ENCODE results near the gene SAMSN1. TPM values are rescaled to one million over a fixed set of nuclear protein-coding genes. Genes with fewer than 3 reads are reported as not detected.
A peak's percentile ranks its signal among the peaks of the same experiment; 100 is the strongest.

The SAMSN1 gene
- total RNA-seq, 1 donor from 2014 or later, result 2.6 TPM

- no peak for DNase-seq (ENCODE audit: extremely low spot score, unreplicated experiment)
- TF ChIP-seq CTCF (conservative IDR thresholded peaks at IDR 0.05), result no peak
- Mint-ChIP-seq H3K36me3 (no peaks in the 10 kb centered on the region), H3K27me3 (no peaks in the 10 kb centered on the region), H3K27ac (peak overlapping the region; percentile 25), H3K4me1 (ENCODE audit: unreplicated experiment) (peaks cover 13% of the 10 kb centered on the region), H3K9me3 (peaks cover 4% of the 10 kb centered on the region), H3K4me3 (no peak overlapping the region)
Observed at GRCh38 chr21:14533499-14534428, 12.4 kb downstream of the SAMSN1 start.

GRCh38 chr21:14531757-14532316, 14.3 kb downstream of the SAMSN1 start:
- H3K4me3 Mint-ChIP-seq, result peak overlapping the region; percentile 25
- no peak for DNase-seq (ENCODE audit: extremely low spot score, unreplicated experiment)
- H3K36me3 Mint-ChIP-seq, result no peaks in the 10 kb centered on the region
- H3K9me3 Mint-ChIP-seq, result peaks cover 4% of the 10 kb centered on the region
- TF ChIP-seq CTCF (conservative IDR thresholded peaks at IDR 0.05), result no peak
- H3K4me1 Mint-ChIP-seq (ENCODE audit: unreplicated experiment), result peaks cover 19% of the 10 kb centered on the region
- no peaks in the 10 kb centered on the region for H3K27me3 Mint-ChIP-seq
- no peak overlapping the region for H3K27ac Mint-ChIP-seq

- H3K27ac Mint-ChIP-seq, result no peak overlapping the region
- peaks cover 4% of the 10 kb centered on the region for H3K9me3 Mint-ChIP-seq
- H3K27me3 Mint-ChIP-seq, result no peaks in the 10 kb centered on the region
- no peak for TF ChIP-seq CTCF (conservative IDR thresholded peaks at IDR 0.05)
- peaks cover 19% of the 10 kb centered on the region for H3K4me1 Mint-ChIP-seq (ENCODE audit: unreplicated experiment)
- no peak overlapping the region for H3K4me3 Mint-ChIP-seq
- DNase-seq (ENCODE audit: extremely low spot score, unreplicated experiment), result no peak
- H3K36me3 Mint-ChIP-seq, result no peaks in the 10 kb centered on the region
Observed at GRCh38 chr21:14530592-14530991, 15.5 kb downstream of the SAMSN1 start.

- H3K9me3 Mint-ChIP-seq, result no peaks in the 10 kb centered on the region
- H3K27me3 Mint-ChIP-seq, result no peaks in the 10 kb centered on the region
- no peaks in the 10 kb centered on the region for H3K36me3 Mint-ChIP-seq
- no peak for TF ChIP-seq CTCF (conservative IDR thresholded peaks at IDR 0.05)
- H3K27ac Mint-ChIP-seq, result no peak overlapping the region
- no peak for DNase-seq (ENCODE audit: extremely low spot score, unreplicated experiment)
- H3K4me3 Mint-ChIP-seq, result no peak overlapping the region
- peaks cover 19% of the 10 kb centered on the region for H3K4me1 Mint-ChIP-seq (ENCODE audit: unreplicated experiment)
Observed at GRCh38 chr21:14528815-14529214, 17.3 kb downstream of the SAMSN1 start.

- Mint-ChIP-seq H3K4me3 (no peak overlapping the region), H3K36me3 (no peaks in the 10 kb centered on the region), H3K9me3 (no peaks in the 10 kb centered on the region), H3K27ac (no peak overlapping the region), H3K4me1 (ENCODE audit: unreplicated experiment) (peaks cover 22% of the 10 kb centered on the region), H3K27me3 (no peaks in the 10 kb centered on the region)
- TF ChIP-seq CTCF (conservative IDR thresholded peaks at IDR 0.05), result no peak
- DNase-seq (ENCODE audit: extremely low spot score, unreplicated experiment), result no peak
Observed at GRCh38 chr21:14527696-14528652, 18.1 kb downstream of the SAMSN1 start.
